Vagina (tissue), 2 donors: ENCODE results near the gene ANKRD22.
A peak's percentile ranks its signal among the peaks of the same experiment; 100 is the strongest.

ENCODE experiments used
- CTCF ChIP-seq, 3 experiments: fragments of 450-650 bp in 2 of 3; fragments of 200-600 bp in 1 of 3; sonication (generic) in 1 of 3; IDR thresholded peaks; one replicate each; pipeline ENCODE4 v1.5.1; 2017 to 2019; ENCODE audit warnings: antibody characterized with exemption in 3 of 3, mild to moderate bottlenecking in 2 of 3, moderate library complexity in 2 of 3
- POLR2AphosphoS5 ChIP-seq, 2 donors: sonication (generic); formaldehyde crosslinking; IDR thresholded peaks; one replicate each; pipeline ENCODE4 v1.9.0; 2017; ENCODE audit warnings: antibody characterized with exemption in 2 of 2, mild to moderate bottlenecking in 2 of 2, low read depth in 1 of 2; ENCODE audit not compliant: insufficient read depth in 1 of 2

DNA sequence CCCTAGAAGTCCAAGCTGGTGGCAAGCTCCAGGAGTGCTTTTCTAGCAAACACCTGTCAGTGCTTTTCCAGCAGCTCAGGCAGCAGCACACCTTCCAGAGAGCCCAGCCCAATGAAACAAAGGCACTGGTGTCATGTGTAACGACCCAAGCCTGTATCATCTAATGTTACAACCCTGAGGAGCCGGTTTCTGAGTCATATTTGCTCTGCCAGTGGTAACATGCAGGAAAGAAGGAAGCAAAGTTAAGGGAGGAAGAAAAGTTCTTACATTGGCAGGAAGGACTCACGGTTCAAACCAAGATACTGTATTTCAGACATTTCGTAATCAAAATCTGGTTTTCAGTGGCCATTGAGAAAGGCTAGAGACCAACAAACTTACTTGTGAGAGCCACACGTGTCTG, at the start of gene ANKRD22:
- TF ChIP-seq POLR2AphosphoS5 (IDR thresholded peaks at IDR 0.05; ENCODE audit: insufficient read depth in 1 of 2, low read depth in 1 of 2) (peak in 1 of 2 donors; percentile 86), CTCF (IDR thresholded peaks at IDR 0.05) (no peak)
